HL-60 (cell line): ENCODE measurements around the gene PLA2G4B.

Source experiments
- TF ChIP-seq, protein P1 (sequence below): IDR thresholded peaks from one replicate; pipeline ENCODE4 v1.5.1; 2011; ENCODE audit warnings: low read length, control low read depth, inconsistent platforms; ENCODE audit not compliant: insufficient read depth
- TF ChIP-seq, protein P2 (sequence below): IDR thresholded peaks from 2 replicates; pipeline ENCODE4 v1.6.1; 2012; ENCODE audit warnings: low read depth; ENCODE audit not compliant: insufficient replicate concordance

DNA sequence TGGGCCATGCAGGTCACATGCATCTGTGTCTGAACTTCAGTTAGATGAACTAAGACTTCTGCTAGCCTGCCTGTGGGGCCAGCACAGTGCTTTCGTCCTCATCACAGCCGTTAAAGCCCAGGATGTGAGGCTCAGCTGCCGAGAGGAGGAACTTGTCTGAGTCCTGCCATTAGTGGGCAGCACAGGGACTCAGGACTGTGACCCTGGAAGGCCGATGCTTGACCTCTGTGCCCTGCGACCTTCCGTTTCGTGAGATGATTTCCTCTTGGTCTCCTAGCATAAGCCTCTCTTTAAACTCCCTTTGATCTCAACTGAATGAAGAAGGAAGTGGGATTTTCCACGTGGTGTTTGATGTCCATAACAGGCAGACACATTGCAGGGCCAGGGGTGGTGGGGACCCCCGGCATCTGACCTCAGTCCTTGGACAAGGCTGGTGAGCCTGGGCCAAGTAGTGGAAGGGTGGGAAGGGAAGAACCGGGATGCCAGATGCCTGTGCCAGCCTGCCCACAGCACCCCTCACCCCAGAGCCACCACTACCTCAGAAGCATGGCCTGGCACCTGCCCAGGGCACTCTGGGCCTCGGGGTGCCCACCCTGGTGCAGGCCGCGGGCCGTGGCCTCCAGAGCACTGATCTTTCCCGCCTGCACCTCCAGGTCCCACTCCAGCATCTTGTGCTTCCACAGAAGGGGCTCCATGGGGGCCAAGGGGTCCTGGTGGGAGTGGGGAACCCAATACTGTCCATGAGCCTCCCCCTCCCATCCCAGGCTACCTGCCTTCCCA is 21.6 kb downstream of the PLA2G4B start:
- TF ChIP-seq, protein P1, sequence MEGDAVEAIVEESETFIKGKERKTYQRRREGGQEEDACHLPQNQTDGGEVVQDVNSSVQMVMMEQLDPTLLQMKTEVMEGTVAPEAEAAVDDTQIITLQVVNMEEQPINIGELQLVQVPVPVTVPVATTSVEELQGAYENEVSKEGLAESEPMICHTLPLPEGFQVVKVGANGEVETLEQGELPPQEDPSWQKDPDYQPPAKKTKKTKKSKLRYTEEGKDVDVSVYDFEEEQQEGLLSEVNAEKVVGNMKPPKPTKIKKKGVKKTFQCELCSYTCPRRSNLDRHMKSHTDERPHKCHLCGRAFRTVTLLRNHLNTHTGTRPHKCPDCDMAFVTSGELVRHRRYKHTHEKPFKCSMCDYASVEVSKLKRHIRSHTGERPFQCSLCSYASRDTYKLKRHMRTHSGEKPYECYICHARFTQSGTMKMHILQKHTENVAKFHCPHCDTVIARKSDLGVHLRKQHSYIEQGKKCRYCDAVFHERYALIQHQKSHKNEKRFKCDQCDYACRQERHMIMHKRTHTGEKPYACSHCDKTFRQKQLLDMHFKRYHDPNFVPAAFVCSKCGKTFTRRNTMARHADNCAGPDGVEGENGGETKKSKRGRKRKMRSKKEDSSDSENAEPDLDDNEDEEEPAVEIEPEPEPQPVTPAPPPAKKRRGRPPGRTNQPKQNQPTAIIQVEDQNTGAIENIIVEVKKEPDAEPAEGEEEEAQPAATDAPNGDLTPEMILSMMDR: no peak
- TF ChIP-seq, protein P2, sequence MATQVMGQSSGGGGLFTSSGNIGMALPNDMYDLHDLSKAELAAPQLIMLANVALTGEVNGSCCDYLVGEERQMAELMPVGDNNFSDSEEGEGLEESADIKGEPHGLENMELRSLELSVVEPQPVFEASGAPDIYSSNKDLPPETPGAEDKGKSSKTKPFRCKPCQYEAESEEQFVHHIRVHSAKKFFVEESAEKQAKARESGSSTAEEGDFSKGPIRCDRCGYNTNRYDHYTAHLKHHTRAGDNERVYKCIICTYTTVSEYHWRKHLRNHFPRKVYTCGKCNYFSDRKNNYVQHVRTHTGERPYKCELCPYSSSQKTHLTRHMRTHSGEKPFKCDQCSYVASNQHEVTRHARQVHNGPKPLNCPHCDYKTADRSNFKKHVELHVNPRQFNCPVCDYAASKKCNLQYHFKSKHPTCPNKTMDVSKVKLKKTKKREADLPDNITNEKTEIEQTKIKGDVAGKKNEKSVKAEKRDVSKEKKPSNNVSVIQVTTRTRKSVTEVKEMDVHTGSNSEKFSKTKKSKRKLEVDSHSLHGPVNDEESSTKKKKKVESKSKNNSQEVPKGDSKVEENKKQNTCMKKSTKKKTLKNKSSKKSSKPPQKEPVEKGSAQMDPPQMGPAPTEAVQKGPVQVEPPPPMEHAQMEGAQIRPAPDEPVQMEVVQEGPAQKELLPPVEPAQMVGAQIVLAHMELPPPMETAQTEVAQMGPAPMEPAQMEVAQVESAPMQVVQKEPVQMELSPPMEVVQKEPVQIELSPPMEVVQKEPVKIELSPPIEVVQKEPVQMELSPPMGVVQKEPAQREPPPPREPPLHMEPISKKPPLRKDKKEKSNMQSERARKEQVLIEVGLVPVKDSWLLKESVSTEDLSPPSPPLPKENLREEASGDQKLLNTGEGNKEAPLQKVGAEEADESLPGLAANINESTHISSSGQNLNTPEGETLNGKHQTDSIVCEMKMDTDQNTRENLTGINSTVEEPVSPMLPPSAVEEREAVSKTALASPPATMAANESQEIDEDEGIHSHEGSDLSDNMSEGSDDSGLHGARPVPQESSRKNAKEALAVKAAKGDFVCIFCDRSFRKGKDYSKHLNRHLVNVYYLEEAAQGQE: no peak
